Ureter (tissue), 1 donor: Measurements from ENCODE around the gene KIAA1614. TPM values are rescaled to one million over a fixed set of nuclear protein-coding genes. Genes with fewer than 3 reads are reported as not detected.
A peak's percentile ranks its signal among the peaks of the same experiment; 100 is the strongest.

Experiments used
- DNase-seq: peaks from one replicate; pipeline ENCODE4 v3.0.0-alpha.2; 2020; ENCODE audit warnings: low spot score
- total RNA-seq: library from RNA; stranded (reverse); gene quantifications from one replicate; pipeline ENCODE4 v1.2.4, GENCODE V29; 2023
- donor health status: DM: yes; HTN: yes; CAD: no.

Gene KIAA1614, protein sequence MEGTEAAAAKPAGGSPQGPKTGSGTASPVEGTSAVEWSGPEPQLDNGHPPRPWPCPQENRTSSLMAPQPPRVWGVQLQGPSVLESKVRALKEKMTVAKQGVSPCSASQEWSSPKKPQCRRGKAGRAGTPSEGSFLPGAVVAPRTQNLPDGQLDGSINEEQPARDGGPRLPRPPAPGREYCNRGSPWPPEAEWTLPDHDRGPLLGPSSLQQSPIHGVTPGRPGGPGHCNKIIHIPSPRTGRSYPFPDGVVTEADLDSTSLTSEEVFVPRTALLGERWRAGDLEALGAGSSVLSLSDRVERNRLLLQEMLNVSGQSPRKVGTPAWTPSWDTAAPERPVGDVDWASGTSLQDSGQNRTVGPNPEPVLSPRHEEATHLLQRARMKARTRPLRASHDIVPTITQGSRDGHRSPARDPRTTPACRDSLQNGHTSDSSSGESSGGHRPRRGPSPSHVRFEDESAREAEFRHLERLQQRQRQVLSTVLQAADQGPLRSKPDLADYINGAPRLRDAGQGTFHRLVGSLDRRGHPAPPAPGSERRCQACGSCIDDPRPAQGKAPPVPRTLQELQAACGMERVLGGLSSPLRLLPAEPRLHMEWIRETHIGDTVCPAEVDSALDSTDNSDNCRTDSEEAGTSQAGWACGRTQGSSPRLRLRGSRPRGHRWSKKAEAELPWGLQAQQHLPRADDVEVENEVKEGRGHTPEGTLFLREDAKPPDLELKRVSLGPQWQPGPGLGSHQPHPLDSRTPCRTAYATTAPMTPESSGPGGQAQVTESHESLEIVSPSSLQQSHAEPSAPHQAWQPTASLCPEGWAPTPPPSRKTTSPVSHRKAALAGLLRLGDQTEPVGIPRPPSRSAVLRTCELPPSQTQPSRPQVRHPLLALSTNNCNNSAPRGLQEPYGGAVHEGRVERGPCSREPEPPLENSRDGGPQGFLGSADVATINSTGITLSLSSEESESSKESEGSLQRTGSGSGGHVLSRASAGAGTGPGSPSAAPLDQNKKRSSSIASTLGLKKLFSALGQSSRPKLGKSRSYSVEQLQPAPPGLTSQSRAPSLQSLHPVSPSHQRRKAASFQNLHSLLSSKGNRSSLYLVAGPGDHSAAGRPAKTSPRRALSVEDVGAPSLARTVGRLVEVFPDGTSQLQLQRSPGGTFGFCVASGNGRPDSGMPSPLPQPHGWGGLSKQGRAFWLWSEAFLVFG
- total RNA-seq: 5.6 TPM

GRCh38 chr1:180912801-180913565, at the start of gene KIAA1614:
Gene KIAA1614, plus strand, starts transcription at chr1:180912897. Its CDS starts 347 bp downstream, at chr1:180913244.
- DNase-seq: peak; percentile 54

- DNase-seq: no peak
Observed at GRCh38 chr1:180863158-180863775, 49.4 kb upstream of the KIAA1614 start.

- no peak for DNase-seq
Observed at GRCh38 chr1:180881806-180882509, 30.7 kb upstream of the KIAA1614 start.

DNA sequence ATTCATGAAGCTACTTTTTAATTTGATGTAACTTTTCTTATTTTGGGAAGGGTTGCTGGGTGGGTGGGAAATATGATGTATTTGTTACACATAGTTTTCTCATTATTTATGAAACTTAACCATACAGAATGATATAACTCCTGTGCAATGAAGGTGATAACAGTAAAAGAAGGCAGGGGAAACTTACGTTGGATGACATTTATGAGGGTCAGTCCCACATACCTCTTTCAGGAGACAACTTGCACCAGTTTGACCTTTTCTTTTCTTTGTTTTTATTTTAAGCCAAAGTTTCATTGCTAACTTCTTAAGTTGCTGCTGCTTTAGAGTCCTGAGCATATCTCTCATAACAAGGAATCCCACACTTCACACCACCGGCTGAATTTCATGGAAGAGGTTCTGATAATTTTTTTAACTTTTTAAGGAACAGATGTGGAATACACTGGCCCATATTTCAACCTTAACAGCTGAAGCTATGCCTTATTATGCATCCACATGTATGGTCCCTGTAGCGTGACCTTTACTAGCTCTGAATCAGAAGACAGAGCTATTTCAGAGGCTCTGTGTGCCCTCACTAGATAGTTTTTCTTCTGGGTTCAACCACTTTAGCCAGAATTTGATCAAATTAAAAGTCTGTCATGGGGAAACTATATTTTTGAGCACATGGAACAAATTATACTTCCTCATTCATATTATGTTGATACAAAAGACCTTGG, 28.0 kb upstream of the KIAA1614 start:
- no peak for DNase-seq

DNA sequence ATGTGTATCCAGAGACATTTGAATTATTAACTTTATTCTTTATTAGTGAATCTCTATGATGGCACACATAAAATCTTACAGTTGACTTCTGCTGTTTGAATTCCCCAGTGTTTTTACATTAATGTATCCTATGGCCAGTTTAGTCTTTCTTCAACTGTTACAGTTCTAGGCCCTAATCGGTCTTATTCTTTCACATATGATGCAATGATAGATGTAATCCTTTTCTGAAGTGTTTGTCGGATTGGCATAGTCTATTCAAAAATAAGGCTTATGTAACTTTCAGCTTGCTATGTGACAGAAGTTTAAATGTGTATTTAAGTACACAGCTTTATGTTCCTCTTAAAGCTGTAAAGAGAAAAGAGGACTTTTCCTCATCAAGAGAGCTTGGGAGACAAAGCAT, 26.4 kb upstream of the KIAA1614 start:
- DNase-seq: no peak

GRCh38 chr1:180887841-180888240, 24.9 kb upstream of the KIAA1614 start:
- DNase-seq: no peak

GRCh38 chr1:180888870-180889269, 23.8 kb upstream of the KIAA1614 start:
- no peak for DNase-seq

- no peak for DNase-seq
Observed at GRCh38 chr1:180889325-180889724, 23.4 kb upstream of the KIAA1614 start.

- DNase-seq: no peak
Observed at GRCh38 chr1:180892272-180892671, 20.4 kb upstream of the KIAA1614 start.

DNA sequence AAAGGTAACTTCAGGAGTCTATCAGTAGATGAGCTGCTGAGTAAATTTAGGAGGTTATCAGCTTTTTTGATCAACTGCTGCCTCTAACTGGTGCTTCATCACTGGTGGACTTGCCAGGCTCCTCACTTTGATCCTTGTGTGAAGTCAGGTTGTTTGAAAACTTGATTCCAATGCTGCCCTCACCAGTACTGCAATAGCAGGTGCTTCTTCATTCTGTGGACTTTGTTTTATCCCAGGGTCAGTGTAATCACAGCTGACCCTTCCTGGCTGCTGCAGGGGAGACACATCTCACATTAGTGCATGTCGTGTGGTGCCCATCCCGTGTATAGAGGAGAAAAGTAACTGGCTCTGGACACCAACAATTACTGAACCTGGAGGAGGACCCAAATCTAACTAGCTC, 20.0 kb upstream of the KIAA1614 start:
- no peak for DNase-seq

DNA sequence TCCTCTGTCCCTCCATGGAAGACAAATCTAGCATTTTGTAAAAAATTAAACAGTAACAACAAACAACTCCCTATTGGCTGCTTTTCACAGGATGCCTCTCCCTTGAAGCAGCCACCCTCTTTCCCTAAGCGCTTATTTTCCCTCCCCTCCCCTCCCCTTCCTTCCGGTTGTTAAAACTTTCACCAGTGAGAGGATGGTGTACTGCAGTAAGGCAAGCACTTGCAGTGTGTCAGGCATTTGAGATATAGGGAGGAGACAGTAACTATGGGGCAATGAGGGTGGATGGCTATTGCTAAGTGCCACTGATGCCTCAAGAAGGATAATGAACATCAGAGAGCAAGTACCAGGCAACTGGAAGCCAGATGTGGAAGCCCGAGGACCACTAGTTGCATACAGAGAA, 19.1 kb upstream of the KIAA1614 start:
- DNase-seq: no peak

- DNase-seq: no peak
Observed at GRCh38 chr1:180896161-180896560, 16.5 kb upstream of the KIAA1614 start.

GRCh38 chr1:180898441-180899219, 14.1 kb upstream of the KIAA1614 start:
- no peak for DNase-seq

- DNase-seq: no peak
Observed at GRCh38 chr1:180899262-180899661, 13.4 kb upstream of the KIAA1614 start.

DNA sequence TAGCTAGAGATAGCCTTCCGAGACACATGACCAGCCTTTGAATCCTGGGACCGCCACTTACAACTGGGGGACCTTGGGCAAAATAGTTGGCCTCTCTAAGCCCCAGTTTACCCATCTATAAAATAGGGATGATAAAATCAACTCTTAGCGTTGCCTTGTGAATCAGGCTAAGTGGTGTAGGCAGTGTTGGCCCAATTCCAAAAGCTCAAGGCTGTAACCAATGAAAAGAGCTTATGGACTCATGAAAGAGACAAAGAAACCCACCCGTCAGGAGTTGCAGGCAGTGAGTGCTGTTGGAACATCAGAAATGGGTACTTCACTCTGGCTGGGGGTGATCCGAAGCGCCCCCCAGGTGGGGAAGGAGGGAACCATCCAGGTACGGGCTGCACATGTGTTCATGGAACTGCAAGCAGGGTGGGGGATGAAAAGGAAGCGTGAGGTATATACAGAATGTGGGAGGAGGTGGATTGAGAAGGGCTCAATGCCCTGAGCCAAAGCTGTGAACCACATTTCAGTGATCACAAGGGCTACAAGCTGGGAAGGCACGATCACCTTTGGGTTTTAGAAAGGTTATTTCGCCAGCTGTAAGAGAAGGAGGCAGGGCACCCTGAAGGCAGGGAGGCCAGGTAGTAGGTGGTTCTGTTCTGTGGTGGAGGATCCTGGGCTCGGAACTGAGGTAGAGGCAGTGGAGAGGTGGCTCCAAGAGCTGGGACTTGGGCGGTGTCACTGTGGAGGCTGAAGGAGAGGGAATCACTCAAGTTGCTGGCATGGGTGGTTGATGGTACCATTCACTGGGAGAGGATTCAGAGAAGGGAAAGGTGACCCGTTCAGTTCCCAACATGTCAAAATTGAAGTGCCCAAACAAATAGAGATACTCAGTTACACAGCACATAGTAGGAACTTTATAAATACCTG, 11.4 kb upstream of the KIAA1614 start:
- DNase-seq: no peak

GRCh38 chr1:180902541-180902940, 10.2 kb upstream of the KIAA1614 start:
- DNase-seq: no peak

DNA sequence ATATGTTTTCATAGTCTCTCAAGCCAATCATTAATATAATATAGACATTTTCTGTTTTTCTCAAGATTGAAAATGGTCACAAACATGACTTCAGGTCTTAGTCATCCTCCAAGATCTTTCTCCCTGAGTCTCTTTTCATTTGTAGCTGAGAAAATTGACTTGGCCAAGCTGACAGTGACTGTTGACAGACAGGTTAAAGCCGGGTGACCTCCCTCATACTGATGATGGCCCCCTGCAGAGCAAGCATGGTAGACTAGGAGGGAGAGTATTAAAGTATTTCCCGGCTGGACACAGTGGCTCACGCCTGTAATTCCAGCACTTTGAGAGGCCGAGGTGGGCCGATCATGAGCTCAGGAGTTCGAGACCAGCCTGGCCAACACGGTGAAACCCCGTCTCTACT, 6.8 kb upstream of the KIAA1614 start:
- no peak for DNase-seq

- DNase-seq: no peak
Observed at GRCh38 chr1:180906511-180906910, 6.2 kb upstream of the KIAA1614 start.
